NCI-H1092 (cell line): ENCODE results near the gene SHISA6.
"Not testable (repeated sequence)": the region's sequence is repeated elsewhere in the genome, so short reads cannot be mapped to it uniquely, and the experiment has no call there.

Source experiments
- DNase-seq: peaks from one replicate; lab custom pipeline; 2025; lab: John Stamatoyannopoulos, UW

SHISA6 gene

DNA sequence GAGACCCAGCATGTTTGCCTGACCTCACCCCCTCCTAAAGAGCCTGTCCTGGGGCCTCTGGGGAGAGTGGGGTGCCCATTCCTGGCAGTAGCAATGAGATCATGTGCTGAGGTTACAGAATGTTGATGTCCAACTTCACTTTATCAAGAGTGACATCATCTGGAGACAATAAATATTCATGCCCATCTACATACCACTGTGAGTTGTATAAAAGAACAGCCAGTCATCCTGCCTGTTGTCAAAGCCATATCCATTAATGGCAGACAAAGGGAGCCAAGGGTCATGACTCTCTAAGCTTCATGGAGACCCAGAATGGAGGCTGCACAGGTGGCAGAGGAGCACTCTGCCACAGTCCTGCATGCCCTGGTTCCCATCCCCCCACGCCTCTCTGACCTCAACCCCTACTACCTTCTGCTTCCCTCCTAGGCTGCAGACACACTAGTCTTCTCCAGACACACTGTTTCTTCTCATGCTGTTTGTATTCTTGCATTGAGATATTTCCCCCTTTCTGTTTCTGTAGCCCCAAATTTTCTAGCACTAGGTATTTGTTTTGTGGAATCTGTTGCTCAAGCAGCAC lies 27.1 kb downstream of the SHISA6 start:
- DNase-seq: no peak

DNA sequence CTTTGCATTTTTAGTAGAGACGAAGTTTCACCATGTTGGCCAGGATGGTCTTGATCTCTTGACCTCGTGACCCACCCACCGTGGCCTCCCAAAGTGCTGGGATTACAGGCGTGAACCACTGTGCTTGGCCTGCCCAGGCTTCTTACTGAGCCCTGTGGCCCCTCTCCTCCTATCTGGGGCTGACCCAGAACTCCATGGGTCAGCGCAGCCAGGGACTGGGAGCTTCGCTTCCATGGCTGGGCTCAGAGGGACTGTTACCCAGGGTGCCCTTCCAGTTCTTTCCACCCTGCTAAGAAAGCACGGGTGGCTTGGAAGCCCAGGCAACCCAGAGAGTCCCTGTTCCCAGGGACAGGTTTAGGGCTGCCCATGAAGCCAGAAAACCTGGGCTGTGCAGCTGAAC lies 28.2 kb downstream of the SHISA6 start:
- no peak for DNase-seq

DNA sequence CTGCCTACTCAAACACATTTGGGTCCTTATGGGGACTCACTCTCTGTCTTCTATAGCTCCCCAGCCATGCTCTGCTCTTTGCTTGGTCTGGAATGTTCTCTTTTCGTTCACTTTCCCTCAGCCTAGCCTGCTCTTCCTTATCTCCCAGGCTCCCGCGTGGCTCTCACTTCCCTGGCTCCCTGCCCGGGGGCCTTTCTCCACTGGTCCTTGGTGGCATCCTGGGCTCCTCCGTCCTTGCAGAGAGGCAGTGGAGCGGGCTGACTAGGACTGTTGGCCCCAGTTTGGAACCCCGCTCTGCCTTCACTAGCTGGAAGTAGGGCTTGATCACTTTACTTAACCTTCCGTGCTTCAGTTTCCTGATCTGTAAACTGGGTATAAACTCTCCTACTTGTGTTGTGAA lies 31.2 kb downstream of the SHISA6 start:
- DNase-seq: no peak

DNA sequence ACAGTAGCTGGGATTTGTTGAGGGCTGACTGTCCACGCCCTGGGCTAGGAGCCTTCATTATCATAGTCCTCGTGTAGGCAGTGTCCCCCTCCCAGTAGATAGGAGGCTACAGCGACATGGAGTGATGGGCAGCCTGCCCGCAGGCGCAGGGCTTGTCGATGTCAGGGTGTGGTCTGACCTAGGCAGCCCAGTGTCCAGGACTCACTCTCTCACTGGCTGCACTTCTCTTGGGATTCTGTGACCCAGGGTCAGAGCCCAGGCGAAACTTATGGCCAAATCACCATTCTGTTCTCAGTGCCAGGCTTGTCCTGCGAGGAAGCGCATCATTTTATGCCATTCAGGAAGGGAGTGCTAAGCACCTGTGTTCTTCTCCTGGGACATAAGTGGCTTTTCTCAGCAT lies 32.6 kb downstream of the SHISA6 start:
- no peak for DNase-seq

DNA sequence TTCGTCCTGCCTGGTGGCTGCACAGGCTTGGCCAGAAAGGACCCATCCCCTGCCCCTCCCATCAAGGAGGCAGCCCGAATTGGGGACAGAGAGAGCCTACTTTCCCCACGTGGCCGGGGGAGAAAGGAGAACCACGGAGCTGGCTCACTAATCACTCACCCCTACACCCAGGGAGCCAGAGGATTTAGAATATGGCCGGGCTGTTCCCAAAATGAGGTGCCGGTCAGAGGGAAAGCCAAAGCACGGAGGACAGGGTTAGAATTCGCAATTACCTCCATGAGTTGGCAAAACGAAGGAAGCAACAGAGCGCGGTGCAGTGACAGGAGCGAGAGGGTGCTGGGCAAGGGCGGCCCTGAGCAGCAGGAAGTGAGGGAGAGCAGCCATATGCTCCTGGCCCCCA lies 33.1 kb downstream of the SHISA6 start:
- no peak for DNase-seq

DNA sequence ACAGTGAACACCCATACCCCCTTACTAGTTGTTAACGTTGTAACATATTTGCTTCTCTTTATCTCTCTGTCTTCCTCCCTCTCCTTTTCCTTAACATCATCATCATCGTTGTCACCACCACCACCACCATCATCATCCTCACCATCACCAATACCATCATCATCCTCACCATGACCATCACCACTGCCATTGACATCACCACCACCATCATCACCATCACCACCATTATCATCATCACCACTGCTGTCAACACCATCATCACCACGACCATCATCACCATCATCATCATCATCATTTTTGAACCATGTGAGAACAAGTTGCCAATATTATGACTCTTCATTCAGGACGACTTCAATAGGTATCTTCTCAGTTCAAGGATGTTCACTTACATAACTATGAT lies 35.5 kb downstream of the SHISA6 start:
- DNase-seq: no peak

DNA sequence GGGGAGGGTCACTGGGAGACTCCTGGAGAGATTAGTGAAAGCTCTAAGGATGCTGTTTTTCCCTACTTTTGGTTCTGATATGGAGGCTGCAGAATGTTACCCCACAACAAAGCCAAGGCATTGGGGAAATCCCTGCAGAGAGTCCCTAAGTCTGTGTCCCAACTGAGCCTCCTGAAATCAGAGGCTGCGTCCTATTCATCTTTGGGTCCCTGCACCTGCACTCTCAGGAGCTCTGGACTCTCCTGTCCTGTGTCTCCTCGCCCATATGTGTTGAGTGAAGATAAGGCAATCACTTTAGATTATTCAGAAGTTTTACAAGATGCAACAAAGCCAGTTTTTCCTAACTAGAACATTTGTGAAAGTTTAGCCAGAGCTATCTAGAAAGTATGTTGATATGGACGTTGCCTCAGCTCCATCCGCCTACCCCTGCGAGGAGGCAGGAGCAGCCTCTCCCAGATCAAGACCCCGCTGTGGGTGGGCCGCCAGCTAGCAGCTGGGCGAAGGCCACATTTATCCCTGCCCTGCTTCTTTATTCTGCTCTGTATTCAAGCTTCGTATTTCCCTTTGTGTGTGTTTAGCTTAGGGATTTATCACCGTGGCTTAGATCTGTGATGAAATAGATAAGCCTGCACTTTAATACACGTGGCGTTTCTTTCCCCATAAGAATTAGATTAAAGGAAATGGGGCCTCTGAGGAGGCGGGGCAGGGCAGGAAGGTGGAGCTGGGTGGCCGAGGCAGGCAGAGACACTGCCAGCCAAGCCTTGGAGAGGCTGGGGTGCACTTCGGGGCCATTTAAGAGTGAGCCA lies 37.4 kb downstream of the SHISA6 start:
- no peak for DNase-seq

DNA sequence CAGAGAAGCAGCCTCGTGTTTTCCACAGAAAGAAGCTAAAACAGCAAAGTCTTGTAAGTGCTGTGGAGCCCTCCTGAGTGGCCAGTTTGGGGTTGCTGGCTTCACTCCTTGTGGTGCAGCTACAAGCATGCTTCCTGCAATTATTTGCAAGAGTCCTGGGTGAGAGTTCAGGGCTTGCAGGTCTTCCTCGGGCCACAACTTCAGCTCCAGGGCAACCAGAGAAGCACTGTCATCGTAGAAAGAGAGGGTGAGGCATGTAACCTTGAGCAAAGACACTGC lies 37.9 kb downstream of the SHISA6 start:
- DNase-seq: no peak

DNA sequence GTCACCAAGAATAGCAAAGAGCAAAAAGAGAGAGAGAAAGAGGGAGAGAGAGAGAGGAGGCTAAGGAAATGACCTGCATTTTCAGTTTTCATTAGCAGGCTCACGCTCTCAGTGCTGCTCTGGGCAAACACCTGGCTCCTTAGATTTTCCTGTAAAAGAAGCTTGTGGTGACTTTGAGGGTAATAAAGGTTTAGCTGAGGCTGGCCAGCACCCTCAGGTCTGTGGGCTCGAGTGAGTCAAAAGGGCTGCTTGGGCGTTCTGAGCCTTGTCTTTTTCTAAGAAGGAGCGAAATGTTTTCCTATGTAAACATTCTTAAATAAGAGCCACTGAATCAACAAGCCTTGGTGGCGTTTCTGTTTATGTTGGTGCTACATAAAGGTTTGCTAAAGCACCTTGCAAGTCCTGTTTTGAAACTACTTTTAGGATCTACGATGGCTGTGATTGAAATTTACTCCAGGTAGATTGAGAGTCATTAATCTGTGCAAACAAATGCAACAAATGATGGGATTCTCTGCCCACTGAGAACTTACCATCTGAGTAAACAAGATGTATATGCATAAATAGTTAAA lies 38.8 kb downstream of the SHISA6 start:
- no peak for DNase-seq

DNA sequence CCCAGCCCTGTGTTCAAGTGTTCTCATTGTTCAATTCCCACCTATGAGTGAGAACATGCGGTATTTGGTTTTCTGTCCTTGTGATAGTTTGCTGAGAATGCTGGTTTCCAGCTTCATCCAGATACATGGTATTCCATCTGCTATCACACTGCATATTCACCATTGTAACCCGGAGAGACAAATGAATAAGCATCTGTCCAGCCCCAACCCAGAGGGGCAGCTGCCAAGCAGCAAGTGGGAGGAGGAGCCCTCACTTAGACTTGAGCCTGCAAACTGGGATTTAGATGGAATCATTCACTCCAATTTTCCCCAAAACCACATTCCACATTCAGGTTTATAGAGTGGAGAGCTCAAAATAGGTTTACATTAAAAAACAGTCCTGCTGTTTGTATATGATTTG lies 41.6 kb downstream of the SHISA6 start:
- DNase-seq: no peak

DNA sequence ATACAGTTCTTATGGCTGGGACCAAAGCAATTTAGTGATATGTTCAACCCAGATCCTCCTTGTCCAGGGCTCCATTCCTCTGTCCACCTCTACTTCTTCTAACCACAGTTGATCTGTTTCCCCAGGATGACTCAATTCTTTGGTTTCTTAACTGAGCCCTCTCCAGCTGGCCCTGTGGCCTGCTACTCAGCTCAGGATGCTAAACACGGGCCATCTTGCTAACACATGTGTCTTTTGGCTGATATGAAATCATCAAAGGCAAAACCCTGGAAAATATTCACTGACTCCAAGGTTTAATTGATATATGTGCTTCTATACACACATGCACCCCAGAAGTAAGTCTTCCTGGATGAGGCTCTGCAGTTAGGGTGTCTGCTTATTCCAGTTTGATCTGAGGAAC lies 43.8 kb downstream of the SHISA6 start:
- DNase-seq: no peak

DNA sequence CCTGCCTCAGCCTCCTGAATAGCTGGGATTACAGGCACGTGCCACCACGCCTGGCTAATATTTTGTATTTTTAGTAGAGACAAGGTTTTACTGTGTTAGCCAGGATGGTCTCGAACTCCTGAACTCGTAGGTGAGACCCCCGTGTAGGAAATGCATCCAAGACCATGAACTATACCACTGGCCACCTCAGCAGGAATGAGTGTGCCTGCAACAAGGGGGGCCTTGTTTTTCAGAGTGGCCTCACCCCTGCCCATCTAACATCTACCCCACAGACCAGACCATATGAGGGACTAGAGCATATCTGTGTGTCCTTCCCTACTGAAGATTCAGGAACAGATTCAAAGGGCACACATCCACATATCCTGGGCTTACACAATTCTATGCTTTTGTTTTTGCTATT lies 44.9 kb downstream of the SHISA6 start:
- DNase-seq: no peak

DNA sequence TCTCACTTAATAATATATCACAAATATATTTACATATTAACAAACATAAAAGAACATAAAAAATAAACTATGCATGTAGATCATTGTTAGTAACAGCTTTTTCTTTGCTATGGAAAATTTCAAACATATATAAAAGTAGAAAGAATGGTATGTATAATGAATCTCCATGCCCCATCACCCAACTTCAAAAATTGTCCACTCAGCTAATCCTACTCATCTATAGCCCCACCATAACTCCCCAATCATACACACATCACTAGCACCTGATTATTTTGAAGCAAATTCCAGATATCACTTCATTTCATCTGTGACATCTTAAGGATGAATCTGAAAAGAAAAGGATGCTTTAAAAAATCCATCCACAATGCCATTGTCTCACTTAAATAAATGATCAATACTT lies 46.8 kb downstream of the SHISA6 start:
- DNase-seq: no peak

DNA sequence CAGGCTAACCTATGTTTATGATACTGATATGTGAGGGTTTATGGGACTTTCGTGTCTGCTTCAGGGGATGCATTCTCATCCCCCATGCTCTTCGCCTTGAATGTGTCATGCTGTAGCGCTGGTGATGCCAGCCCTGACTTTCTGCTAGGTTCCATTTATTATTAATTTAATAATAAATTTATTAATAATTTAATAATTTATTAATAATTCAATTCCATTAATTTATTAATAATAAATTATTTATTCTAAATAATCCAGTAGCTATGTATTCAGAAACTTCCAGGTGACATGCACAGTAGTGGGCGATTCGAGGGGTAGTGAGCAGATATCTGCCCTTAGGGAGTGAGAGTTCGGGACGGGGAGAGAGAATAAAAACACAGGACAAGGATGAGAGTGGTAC lies 49.8 kb downstream of the SHISA6 start:
- no peak for DNase-seq

DNA sequence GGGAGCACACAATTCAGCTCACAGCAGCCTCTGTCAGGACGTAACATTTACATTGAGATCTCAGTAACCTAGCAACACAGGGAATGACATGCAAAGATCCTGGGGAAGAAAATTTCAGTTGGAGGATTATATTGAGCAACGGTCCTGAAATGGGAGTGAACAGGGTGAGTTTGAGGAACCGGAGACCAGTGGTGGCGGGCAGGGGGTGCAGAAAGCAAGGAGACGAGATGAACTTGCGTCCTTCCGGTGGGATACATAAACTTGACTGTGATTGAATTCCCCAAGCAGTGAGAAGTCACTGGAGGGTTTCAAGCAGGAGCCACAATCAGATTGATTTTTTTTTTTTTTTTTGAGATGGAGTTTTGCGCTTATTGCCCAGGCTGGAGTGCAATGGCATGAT lies 51.5 kb downstream of the SHISA6 start:
- no peak for DNase-seq

DNA sequence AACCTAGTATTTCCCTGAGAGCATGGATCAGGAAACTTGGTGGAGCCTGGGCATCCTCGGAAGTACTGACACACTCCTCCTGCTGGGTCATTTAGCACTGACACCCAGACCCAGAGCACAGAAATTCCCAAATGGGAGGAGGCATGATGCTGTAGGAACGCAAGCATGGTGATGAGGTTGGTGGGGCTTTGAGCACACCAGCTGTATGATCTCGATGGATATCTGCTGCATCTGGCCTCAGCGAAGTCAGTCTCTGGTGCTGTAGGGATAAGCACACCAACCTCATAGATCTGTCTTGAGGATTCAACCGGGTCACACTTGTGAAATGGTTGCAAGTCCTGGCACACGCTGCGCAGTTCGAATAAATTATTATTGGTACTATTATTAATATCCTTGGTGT lies 52.5 kb downstream of the SHISA6 start:
- no peak for DNase-seq

DNA sequence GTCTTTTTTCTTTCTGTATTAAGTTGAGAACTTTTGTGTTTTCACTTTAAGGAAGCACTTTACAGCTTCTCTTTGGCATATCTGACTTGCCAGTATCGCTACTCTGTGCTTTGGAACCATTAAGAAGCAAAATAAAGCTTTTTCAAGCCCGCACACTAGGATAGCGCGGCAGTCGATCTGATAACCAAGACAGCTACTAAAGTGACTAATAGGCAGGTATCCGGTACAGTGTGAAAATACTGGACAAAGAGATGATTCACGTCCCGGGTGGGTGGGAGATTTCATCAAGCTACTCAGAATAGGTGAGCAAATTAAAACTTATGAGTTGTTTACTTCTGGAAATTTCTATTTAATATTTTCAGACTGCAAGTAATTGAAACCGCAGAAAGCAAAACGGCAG lies 53.8 kb downstream of the SHISA6 start:
- no peak for DNase-seq

DNA sequence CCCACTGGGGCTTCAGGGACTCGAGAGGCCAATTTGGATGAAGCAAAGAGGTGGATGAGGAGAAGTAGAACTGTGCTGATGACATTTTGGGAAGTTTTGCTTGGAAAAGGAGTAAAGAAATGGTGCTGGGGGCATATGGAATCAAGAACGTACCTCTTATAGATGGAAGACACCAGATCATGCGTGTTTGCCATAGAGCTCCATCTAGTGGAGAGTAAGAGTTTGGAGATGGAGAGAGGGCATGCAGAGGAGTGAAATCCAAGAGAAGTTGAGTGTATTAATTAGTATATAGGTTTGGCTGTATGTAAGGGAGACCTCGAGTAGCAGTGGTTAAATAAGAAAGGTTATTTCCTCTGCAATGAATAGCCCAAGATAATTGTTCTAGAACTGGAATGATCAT lies 56.0 kb downstream of the SHISA6 start:
- DNase-seq: no peak

DNA sequence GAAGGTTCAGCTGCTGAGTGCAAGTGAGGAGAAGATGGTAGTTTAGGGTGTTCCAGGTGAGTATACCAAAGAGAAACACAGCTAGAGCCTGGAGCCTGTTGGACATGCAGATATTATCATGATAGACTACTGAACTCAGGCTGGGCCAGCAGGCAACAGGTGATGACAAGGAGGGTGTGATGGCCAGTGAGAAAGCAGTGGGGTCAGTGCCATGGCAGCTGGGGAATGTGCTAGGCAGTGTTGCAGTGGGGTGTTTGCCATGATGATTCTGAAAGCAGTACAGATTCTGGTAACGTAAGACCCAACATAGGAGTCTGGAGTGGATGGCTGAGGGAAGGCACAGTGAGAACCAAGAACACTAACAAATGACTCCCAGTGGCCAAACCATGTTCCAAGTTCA lies 57.4 kb downstream of the SHISA6 start:
- DNase-seq: no peak

DNA sequence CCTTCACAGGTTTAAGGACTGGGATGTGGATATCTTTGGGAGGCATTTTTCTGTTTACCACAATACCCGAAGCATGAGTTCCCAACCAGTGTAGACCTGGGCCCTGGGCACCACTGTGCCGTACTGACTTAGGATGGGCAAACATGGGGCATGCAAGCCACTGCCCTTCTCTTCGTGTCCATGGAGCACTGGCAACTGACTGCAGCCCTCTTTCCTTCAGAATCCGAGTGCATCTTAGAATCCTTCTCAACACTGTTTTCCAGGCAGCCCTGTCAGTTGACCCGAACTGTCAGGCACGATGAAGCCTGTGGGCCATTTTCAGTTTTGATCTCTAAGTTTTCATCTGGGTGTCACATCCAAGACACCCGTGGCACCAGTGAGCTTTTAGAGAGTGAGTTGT lies 59.2 kb downstream of the SHISA6 start:
- DNase-seq: no peak

DNA sequence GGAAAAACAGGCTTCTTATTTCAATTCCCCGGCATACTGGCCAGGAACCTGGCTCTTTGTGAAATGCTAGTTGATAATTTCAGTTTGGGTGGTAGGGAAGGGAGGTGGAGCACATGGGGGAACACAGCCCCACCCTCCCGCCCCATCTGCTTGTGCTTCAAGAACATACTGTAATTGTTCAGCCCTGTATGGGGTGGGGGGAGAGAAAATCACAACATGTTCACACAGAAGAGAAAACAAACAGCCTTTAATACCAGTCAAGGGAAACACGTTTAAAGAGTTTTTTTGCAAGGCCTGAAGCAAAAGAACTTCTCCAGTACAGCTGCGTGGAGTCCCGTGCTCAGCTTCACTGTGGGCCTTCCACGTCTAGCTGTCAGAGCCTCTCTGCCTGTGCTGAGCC lies 59.7 kb downstream of the SHISA6 start:
- no peak for DNase-seq

DNA sequence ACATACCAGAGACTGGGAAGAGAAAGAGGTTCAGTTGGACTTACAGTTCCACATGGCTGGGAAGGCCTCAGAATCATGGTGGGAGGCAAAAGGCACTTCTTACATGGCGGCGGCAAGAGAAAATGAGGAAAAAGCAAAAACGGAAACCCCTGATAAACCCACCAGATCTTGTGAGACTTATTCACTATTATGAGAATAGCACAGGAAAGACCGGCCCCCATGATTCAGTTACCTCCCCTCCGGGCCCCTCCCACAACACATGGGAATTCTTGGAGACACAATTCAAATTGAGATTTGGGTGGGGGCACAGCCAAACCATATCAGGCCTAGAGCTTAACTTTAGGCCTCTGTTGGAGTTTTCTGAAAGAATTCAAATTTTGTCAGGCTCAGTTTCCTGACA lies 60.9 kb downstream of the SHISA6 start:
- not testable (repeated sequence) for DNase-seq

DNA sequence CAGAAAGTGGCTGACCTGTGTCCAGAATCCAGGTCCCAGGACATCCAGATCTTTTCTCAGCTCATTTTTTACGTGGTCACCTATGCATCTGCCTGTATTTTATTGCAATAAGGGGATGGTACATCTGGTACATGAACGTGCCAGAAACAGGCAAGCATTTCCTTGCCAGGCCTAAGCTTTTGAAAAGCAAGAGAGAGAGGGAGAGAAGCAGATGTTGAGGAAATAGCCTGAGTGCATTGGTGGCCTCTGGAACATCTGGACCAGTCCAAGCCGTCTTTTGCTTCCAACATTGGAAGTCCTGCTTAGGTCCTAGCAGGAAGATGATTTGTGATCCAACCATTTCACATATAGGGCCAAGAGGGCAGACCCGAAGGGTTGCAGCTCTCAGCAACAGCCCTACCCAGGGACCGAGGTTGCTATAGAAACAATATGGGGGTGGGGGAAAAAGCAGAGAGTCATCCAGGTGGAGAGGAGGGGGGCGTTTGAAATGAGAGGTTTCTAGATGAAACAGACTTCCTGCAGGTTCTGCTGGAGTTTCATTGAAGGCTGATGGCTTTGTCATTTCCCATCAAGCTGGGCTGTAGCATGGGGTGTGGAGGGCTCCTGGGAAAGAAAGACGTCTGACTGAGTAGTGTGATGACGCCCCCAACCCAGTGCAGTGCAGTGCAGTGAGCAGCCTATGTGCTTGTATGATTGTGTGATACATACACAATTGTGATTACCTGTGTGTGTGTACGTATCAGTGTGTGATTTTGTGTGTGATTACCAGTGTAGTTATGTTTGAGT lies 61.6 kb downstream of the SHISA6 start:
- no peak for DNase-seq
